Activated effector memory CD4-positive, alpha-beta T cell treated with Interleukin-2 at 50 U/mL for 16 hours (primary cell): Measurements from ENCODE around the gene B3GAT1.

Experiments
- DNase-seq: peaks from one replicate; pipeline ENCODE4 v3.0.0-alpha.2; 2020

The B3GAT1 gene

DNA sequence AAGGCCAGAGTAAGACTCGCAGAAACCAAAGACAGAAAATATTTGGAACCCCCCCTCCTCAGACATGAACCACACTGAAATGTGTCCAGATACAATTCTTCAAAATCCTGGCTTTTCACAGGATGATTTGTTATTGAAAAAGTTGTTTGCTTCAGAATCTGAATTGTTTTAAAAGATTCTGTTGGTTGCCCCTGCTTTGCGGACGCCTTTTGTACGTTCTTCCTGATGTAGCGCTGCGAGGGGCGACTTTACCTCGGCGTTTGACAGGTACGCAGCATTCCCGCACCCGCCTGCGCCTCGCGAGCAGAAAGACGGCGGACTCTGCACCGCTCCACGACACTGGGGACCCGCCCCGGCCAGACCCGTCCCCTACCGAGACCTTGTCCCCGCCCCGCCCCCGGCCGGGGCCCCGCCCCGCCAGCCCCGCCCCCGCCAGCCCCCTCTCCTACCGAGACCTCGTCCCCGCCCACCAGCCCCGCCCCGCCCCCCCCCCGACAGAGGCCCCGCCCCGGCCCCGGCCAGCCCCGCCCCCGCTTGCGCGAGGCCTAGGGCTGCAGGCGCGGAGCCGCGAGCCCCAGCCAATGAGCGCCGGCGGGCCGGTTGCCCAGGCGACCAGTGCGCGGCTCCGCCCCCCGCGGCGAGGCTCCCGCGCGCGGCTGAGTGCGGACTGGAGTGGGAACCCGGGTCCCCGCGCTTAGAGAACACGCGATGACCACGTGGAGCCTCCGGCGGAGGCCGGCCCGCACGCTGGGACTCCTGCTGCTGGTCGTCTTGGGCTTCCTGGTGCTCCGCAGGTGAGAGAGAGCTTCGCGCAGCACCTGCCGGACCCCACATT, 80.5 kb downstream of the B3GAT1 start, which contains the start of gene GLB1L2:
GLB1L2 (plus strand) TSS at position 635 of the 835 bp plus-strand sequence; CDS start at position 709, 74 bp downstream.
- DNase-seq: peak; percentile 75

DNA sequence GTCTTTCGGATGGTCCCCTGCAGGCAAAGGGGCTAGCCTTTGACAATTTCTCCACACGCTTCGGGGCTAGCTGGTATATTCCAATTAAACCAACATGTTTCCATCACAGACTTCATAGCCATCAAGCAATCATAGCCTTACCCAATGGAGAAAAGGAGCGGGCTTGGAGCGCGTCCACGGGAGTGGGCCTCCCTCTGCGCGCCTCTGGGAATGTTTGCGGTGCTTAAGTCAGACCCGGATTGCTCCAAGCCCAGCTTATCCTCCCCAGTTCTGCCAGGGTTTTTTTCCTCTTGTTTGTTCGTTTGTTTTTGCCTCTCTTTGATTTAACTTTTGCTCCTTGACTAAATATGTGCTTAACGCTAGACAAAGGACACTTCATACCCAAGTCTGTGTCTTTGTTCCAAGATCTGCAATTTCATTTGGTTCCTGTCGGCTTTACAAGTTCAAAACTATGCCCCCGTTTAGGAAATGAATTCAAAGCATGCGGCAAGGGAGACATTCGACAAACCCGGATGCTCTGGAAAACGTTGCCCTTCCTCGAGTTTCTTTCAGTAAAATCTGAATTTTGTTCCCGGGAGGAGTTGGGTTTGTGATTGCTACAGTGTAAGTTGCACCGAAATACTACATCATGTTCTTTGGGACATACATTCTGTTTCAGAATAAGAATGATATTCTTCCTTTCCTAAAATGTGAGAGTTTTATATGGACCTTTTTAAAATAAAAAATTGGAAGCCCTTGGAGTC, 81.3 kb downstream of the B3GAT1 start:
- DNase-seq: no peak
